CD4-positive, alpha-beta T cell treated with Interleukin-6 at 100 ng/mL for 8 hours (primary cell): ENCODE measurements around the gene PHACTR1.
"Not testable (repeated sequence)": the region's sequence is repeated elsewhere in the genome, so short reads cannot be mapped to it uniquely, and the experiment has no call there.

ENCODE experiments used
- DNase-seq: peaks from one replicate; pipeline ENCODE4 v3.0.0-alpha.2; 2020; ENCODE audit warnings: mixed read lengths, low spot score

Gene PHACTR1

GRCh38 chr6:13314806-13315205, 598.2 kb downstream of the PHACTR1 start:
- DNase-seq = no peak

GRCh38 chr6:13315896-13316295, 599.3 kb downstream of the PHACTR1 start:
- no peak for DNase-seq

GRCh38 chr6:13318821-13319220, 602.3 kb downstream of the PHACTR1 start:
- DNase-seq = no peak

DNA sequence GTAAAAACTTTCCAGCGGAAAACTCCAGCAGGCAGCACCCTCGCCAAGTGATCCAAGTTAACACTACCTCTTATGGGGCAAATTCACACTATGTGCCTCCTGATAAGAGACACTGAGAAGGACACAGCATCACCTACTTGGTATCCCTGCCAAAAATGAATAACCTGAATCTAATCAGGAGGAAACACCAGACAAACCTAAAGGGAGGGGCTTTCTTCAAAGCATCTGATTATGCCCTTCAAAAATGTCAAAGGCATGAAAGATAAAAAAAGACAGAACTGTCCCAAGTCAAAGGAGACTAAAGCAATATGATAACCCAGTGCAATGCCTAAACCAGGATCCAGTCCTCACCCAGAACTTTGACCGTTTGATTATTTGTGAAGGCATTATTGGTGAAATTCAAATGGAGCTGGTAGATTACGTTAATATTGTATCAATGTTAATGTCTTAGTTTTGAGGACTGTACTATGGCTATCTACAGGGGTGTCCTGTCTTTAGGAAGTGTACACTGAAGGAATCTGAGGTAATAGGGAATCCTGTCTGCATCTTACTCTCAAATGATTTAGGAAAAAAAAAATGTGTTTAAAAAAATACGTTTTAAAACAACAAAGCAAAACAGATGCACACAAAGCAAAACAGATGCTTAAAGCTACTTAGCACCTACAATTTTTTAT, 603.5 kb downstream of the PHACTR1 start:
- DNase-seq = no peak

DNA sequence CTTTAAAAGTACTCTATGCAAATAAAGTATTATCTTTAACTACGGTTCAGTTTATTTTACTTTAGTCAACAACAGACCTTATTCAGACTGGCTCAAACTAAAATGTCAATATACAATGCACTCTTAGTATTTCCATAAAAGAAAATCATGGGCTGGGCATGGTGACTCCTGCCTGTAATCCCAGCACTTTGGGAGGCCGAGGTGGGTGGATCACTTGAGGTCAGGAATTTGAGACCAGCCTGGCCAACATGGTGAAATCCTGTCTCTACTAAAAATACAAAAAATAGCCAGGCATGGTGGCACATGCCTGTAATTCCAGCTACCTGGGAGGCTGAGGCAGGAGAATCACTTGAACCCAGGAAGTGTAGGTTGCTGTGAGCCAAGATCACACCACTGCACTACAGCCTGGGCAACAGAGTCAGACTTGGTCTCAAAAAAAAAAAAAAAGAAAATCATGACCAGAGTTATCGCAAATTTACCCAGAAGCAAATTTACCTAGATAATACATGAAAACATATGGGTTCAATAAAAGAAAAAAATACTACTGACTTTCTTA, 609.5 kb downstream of the PHACTR1 start:
- DNase-seq = not testable (repeated sequence)

DNA sequence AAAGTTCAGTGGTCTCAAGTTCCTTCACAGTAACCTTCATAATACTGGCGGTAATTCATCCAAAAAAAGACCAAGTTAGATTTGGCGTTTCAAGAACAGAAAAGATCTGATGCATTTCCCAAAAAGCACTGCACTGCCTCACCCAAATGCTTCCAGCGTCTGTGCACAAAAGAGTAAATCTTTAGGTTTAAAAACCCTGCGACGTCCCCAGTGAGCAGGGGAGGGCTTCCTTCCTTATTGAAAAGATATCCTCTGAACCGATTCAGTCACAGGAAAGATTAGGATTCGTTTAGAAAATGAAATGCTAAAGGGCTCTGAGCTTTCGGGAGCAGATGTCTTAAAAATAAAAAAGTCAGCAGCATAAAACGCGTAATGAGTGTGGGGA, 611.1 kb downstream of the PHACTR1 start:
- no peak for DNase-seq

- DNase-seq = peak; percentile 93
Measured at GRCh38 chr6:13328076-13328874, 611.7 kb downstream of the PHACTR1 start, which contains the start of gene TBC1D7. Gene TBC1D7 (minus strand): TSS chr6:13328537. CDS start chr6:13326898, 1,639 bp downstream.

DNA sequence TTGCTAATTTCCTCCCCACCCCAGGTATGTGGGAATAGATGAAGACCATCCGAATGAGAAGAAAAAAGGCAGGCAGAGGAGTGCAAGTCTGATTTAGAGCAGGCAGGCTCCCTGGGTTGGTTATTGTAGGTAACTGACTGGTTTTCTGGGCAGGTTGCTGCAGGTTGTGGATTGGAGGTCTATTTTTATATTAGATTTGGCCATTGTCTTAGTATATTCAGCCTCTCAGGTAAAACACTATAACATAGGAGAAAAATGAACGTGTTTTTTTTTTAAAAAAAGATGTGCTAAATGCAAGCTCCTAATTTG, 612.3 kb downstream of the PHACTR1 start:
- DNase-seq = no peak

- DNase-seq = peak; percentile 21
Measured at GRCh38 chr6:13331516-13332348, 615.2 kb downstream of the PHACTR1 start.

GRCh38 chr6:13332349-13332706, 615.8 kb downstream of the PHACTR1 start:
- no peak for DNase-seq

GRCh38 chr6:13334953-13335352, 618.4 kb downstream of the PHACTR1 start:
- no peak for DNase-seq

- DNase-seq = peak; percentile 62
Measured at GRCh38 chr6:13336553-13336952, 620.0 kb downstream of the PHACTR1 start.

GRCh38 chr6:13338038-13338437, 621.5 kb downstream of the PHACTR1 start:
- DNase-seq = no peak
